Calu3 (cell line): ENCODE data around the gene HS6ST3. TPM values are rescaled to one million over a fixed set of nuclear protein-coding genes. Genes with fewer than 3 reads are reported as not detected.

Experiments
- BruUV-seq: library from RNA; stranded (reverse); fragments of 400-500 nt; replicated peaks from 2 replicates; lab custom pipeline; 2021; lab: Mats Ljungman, UMichigan
- CTCF ChIA-PET: fragments of 300-600 bp; sonication (Branson Sonifier 250); formaldehyde crosslinking; loops from one replicate; lab custom pipeline; 2022; ENCODE audit warnings: antibody characterized with exemption; lab: Charles Lee
- DNase-seq: peaks from one replicate; pipeline ENCODE4 v3.0.0; 2022
- H3K27ac Mint-ChIP-seq: one replicate; pipeline ENCODE4 v1.8.0; 2022; ENCODE audit warnings: mixed read lengths; ENCODE audit not compliant: unreplicated experiment
- H3K27me3 Mint-ChIP-seq: one replicate; pipeline ENCODE4 v1.8.0; 2022; ENCODE audit warnings: mixed read lengths; ENCODE audit not compliant: unreplicated experiment
- H3K36me3 Mint-ChIP-seq: one replicate; pipeline ENCODE4 v1.8.0; 2022; ENCODE audit warnings: mild to moderate bottlenecking, moderate library complexity, mixed read lengths; ENCODE audit not compliant: insufficient read depth, unreplicated experiment
- H3K4me1 Mint-ChIP-seq: one replicate; pipeline ENCODE4 v1.8.0; 2022; ENCODE audit warnings: mild to moderate bottlenecking, low read depth, mixed read lengths; ENCODE audit not compliant: unreplicated experiment
- H3K4me3 Mint-ChIP-seq: one replicate; pipeline ENCODE4 v1.8.0; 2022; ENCODE audit warnings: mild to moderate bottlenecking, low read depth, moderate library complexity, mixed read lengths; ENCODE audit not compliant: unreplicated experiment
- H3K9me3 Mint-ChIP-seq: one replicate; pipeline ENCODE4 v1.8.0; 2022; ENCODE audit warnings: low read depth, mixed read lengths; ENCODE audit not compliant: unreplicated experiment
- intact Hi-C: fragments of 100-400 bp; cut with micrococcal nuclease; formaldehyde crosslinking; loops from one replicate; pipeline ENCODE4 v1.10.0; 2022; ENCODE audit not compliant: unreplicated experiment
- total RNA-seq: library from RNA; stranded (reverse); gene quantifications from 2 replicates; pipeline ENCODE4 v1.2.3, GENCODE V29; 2022
- TF ChIP-seq, protein P1 (sequence below): fragments of 200-600 bp; IDR thresholded peaks from one replicate; pipeline ENCODE4 v1.8.0; 2022; ENCODE audit warnings: antibody characterized with exemption; ENCODE audit not compliant: unreplicated experiment

Gene HS6ST3
- total RNA-seq, 1 experiment from 2014 or later: not detected

DNA sequence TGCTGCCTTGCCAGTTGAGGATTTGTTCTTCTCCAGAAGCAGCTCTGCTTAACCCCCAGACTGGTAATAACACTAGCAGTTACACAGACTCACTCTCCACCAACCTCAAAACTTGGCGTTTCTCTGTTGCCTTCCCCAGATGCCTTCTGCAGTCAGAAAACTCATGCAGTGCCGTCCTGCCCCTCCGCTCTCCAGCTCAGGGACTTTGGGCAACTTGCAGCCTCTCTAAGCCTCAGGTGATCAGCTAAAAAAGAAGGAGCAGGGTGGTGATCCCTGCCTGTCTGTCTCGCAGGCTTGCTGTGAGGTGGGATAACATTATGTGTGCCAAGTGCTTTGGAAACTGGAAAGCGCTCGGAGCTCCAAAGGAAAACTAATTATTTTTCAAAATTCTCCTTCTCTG is 391.6 kb downstream of the HS6ST3 start:
- no peaks in the 10 kb centered on the region for H3K9me3 Mint-ChIP-seq
- TF ChIP-seq, protein P1, sequence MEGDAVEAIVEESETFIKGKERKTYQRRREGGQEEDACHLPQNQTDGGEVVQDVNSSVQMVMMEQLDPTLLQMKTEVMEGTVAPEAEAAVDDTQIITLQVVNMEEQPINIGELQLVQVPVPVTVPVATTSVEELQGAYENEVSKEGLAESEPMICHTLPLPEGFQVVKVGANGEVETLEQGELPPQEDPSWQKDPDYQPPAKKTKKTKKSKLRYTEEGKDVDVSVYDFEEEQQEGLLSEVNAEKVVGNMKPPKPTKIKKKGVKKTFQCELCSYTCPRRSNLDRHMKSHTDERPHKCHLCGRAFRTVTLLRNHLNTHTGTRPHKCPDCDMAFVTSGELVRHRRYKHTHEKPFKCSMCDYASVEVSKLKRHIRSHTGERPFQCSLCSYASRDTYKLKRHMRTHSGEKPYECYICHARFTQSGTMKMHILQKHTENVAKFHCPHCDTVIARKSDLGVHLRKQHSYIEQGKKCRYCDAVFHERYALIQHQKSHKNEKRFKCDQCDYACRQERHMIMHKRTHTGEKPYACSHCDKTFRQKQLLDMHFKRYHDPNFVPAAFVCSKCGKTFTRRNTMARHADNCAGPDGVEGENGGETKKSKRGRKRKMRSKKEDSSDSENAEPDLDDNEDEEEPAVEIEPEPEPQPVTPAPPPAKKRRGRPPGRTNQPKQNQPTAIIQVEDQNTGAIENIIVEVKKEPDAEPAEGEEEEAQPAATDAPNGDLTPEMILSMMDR: no peak
- H3K27ac Mint-ChIP-seq: no peak overlapping the region
- DNase-seq: no peak
- no peaks in the 10 kb centered on the region for H3K27me3 Mint-ChIP-seq
- CTCF ChIA-PET: no interaction called here
- no peaks in the 10 kb centered on the region for H3K4me1 Mint-ChIP-seq
- BruUV-seq: no TSS peak
- intact Hi-C loops: no loop called here
- H3K36me3 Mint-ChIP-seq: no peaks in the 10 kb centered on the region
- H3K4me3 Mint-ChIP-seq: no peak overlapping the region

DNA sequence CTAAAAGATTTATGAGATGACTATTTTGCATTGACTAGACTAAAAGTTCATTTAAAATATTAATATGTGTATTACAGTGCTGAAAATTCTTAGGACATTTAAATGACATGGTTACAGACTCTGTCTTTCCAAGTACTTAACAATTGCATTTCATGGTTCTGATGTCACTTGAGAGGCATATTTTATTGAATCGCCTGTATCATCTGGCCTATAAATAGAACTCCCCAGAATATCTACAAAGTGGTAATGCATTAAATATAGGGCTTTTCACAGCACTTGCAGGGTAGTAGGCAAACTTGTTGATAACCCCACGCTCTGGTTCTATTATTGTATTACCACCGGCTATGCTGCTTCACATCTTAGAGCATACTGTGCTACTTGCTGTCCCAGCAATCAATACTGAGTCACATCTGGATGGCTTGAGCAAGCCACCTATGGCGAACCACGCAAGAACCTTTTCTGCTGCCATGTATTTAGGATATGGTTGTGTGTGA is 400.6 kb downstream of the HS6ST3 start:
- Mint-ChIP-seq H3K36me3 (no peaks in the 10 kb centered on the region), H3K4me3 (no peak overlapping the region), H3K4me1 (no peaks in the 10 kb centered on the region), H3K27me3 (no peaks in the 10 kb centered on the region), H3K9me3 (no peaks in the 10 kb centered on the region), H3K27ac (no peak overlapping the region)
- BruUV-seq: no TSS peak
- CTCF ChIA-PET: no interaction called here
- intact Hi-C loops: no loop called here
- TF ChIP-seq, protein P1: no peak
- DNase-seq: no peak

DNA sequence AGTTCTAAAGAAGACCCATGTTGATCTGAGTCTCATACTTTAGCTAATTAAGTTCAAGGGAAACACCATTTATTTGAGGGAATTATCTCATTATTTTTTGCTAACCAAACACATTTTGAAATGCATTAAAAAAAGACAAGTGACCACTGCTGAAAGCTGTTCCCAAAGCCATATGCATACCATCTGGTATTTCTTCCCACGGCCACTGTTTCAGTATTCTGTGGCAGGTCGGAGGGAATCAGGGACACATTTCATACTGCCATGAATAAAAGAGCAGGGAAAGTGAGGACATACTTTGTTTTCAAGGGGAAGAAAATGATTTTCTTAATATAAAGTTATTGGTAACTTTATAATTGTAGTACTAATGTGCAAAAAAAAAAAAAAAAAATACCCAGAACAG is 401.2 kb downstream of the HS6ST3 start:
- Mint-ChIP-seq H3K27ac (no peak overlapping the region), H3K9me3 (no peaks in the 10 kb centered on the region), H3K4me3 (no peak overlapping the region), H3K36me3 (no peaks in the 10 kb centered on the region), H3K4me1 (no peaks in the 10 kb centered on the region), H3K27me3 (no peaks in the 10 kb centered on the region)
- no TSS peak for BruUV-seq
- intact Hi-C loops: no loop called here
- TF ChIP-seq, protein P1: no peak
- CTCF ChIA-PET: no interaction called here
- no peak for DNase-seq

DNA sequence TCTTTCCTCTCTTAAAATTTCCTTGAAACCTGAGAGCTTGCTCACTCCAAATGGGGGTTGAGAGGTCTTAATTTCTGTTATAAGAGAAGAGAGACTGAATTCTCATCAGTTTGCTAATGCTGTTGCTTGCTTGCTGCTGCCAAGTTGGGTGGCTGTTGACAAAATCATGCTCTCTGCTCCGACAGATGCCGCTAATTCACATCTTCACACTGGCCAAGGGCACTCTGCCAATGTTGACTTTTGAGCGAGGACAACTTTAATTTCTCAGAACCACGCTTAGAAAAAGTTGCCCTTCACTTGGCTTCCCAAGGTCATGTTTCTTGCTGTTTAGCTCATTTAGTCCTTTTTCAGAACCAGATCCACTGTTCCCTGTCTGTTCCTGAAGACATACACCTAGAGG is 402.9 kb downstream of the HS6ST3 start:
- no peaks in the 10 kb centered on the region for H3K9me3 Mint-ChIP-seq
- TF ChIP-seq, protein P1: no peak
- H3K27ac Mint-ChIP-seq: no peak overlapping the region
- CTCF ChIA-PET: no interaction called here
- H3K4me1 Mint-ChIP-seq: no peaks in the 10 kb centered on the region
- DNase-seq: no peak
- H3K4me3 Mint-ChIP-seq: no peak overlapping the region
- H3K36me3 Mint-ChIP-seq: no peaks in the 10 kb centered on the region
- BruUV-seq: no TSS peak
- H3K27me3 Mint-ChIP-seq: no peaks in the 10 kb centered on the region
- intact Hi-C loops: no loop called here
